IgD-negative memory B cell (primary cell): Measurements from ENCODE around the gene MUC20. TPM values are rescaled to one million over a fixed set of nuclear protein-coding genes. Genes with fewer than 3 reads are reported as not detected.
A peak's percentile ranks its signal among the peaks of the same experiment; 100 is the strongest.
"Not testable (repeated sequence)": the region's sequence is repeated elsewhere in the genome, so short reads cannot be mapped to it uniquely, and the experiment has no call there.

ENCODE experiments used
- H3K27ac Mint-ChIP-seq, 3 donors: one replicate each; pipeline ENCODE4 v1.8.0; 2020 to 2022; ENCODE audit warnings: mild to moderate bottlenecking in 3 of 3, mixed read lengths in 3 of 3, moderate library complexity in 1 of 3
- H3K27me3 Mint-ChIP-seq: one replicate; pipeline ENCODE4 v1.8.0; 2021; ENCODE audit warnings: mixed read lengths
- H3K36me3 Mint-ChIP-seq: one replicate; pipeline ENCODE4 v1.8.0; 2020; ENCODE audit warnings: mild to moderate bottlenecking, mixed read lengths
- H3K4me1 Mint-ChIP-seq, 3 donors: one replicate each; pipeline ENCODE4 v1.8.0; 2020 to 2022; ENCODE audit warnings: mixed read lengths in 3 of 3, mild to moderate bottlenecking in 1 of 3
- H3K4me3 Mint-ChIP-seq, 4 donors: one replicate each; pipeline ENCODE4 v1.8.0; 2020 to 2022; ENCODE audit warnings: mild to moderate bottlenecking in 4 of 4, mixed read lengths in 4 of 4, moderate library complexity in 3 of 4
- H3K9me3 Mint-ChIP-seq, 3 donors: one replicate each; pipeline ENCODE4 v1.8.0; 2020 to 2021; ENCODE audit warnings: mixed read lengths in 3 of 3, mild to moderate bottlenecking in 1 of 3
- polyA plus RNA-seq: library from polyadenylated mRNA; unstranded; fragments of 300-500 nt; fragmentation: Illumina TruSeq; gene quantifications from one replicate; pipeline ENCODE4 v1.2.3, GENCODE V29; 2021

The MUC20 gene
- polyA plus RNA-seq, 1 donor from 2014 or later: 0.39 TPM

GRCh38 chr3:195771646-195772300, 51.0 kb downstream of the MUC20 start:
- H3K9me3 Mint-ChIP-seq: peaks cover 0 to 1% (median 0%) of the 10 kb centered on the region in 3 donors
- no peak overlapping the region for H3K27ac Mint-ChIP-seq
- H3K27me3 Mint-ChIP-seq: no peaks in the 10 kb centered on the region
- H3K36me3 Mint-ChIP-seq: no peaks in the 10 kb centered on the region
- peaks cover 0 to 1% (median 0%) of the 10 kb centered on the region in 3 donors for H3K4me1 Mint-ChIP-seq
- H3K4me3 Mint-ChIP-seq: no peak overlapping the region

- H3K27ac Mint-ChIP-seq: no peak overlapping the region
- H3K36me3 Mint-ChIP-seq: no peaks in the 10 kb centered on the region
- H3K4me3 Mint-ChIP-seq: no peak overlapping the region
- H3K27me3 Mint-ChIP-seq: no peaks in the 10 kb centered on the region
- H3K4me1 Mint-ChIP-seq: peaks cover 0 to 1% (median 0%) of the 10 kb centered on the region in 3 donors
- H3K9me3 Mint-ChIP-seq: no peaks in the 10 kb centered on the region
These were observed 53.3 kb downstream of the MUC20 start for GRCh38 chr3:195773956-195774537.

DNA sequence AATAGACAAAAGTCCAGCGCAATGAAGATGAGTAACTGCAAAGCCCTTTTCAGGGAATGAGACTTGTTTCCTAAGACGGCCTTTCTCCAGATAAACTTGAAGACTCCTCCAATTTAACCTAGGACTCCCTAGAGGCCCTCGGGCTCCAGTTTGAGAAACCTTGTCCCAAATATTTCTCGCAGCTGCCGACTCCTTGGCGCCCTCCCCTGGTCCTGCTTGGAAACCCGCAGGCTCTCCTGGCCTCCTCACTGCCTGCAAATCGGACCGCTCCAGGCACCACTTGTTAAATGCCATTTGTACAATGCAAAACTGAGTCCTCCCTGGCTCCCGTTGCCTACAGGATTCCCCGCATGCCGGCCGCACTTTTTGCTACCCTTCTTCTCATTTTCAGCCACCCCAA, 54.1 kb downstream of the MUC20 start:
- H3K4me3 Mint-ChIP-seq: no peak overlapping the region
- no peak overlapping the region for H3K27ac Mint-ChIP-seq

GRCh38 chr3:195777975-195778374, 57.2 kb downstream of the MUC20 start:
- H3K4me3 Mint-ChIP-seq: no peak overlapping the region
- no peaks in the 10 kb centered on the region for H3K27me3 Mint-ChIP-seq
- peaks cover 0 to 7% (median 0%) of the 10 kb centered on the region in 3 donors for H3K9me3 Mint-ChIP-seq
- H3K4me1 Mint-ChIP-seq: peaks cover 0 to 5% (median 4%) of the 10 kb centered on the region in 3 donors
- no peak overlapping the region for H3K27ac Mint-ChIP-seq
- no peaks in the 10 kb centered on the region for H3K36me3 Mint-ChIP-seq

More for the DNA sequence above, 54.1 kb downstream of the MUC20 start:
- Mint-ChIP-seq H3K9me3 (no peaks in the 10 kb centered on the region), H3K27me3 (no peaks in the 10 kb centered on the region), H3K36me3 (no peaks in the 10 kb centered on the region), H3K4me1 (peaks cover 0 to 1% (median 0%) of the 10 kb centered on the region in 3 donors)

DNA sequence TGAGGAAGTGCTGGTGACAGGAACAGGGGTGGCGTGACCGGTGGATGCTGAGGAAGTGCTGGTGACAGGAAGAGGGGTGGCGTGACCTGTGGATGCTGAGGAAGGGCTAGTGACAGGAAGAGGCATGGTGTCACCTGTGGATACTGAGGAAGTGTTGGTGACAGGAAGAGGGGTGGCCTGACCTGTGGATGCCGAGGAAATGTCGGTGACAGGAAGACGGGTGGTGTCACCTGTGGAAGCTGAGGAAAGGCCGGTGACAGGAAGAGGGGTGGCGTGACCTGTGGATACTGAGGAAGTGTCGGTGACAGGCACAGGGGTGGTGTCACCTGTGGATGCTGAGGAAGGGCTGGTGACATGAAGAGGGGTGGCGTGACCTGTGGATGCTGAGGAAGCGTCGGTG, 60.5 kb downstream of the MUC20 start:
- H3K27me3 Mint-ChIP-seq, H3K36me3 Mint-ChIP-seq: not testable (repeated sequence)
- peak overlapping the region in 1 of 4 donors; percentile 69 for H3K4me3 Mint-ChIP-seq
- peaks cover 0 to 20% (median 9%) of the 10 kb centered on the region in 3 donors for H3K9me3 Mint-ChIP-seq
- H3K27ac Mint-ChIP-seq: peak overlapping the region in 1 of 3 donors; percentile 95
- peaks cover 0 to 21% (median 11%) of the 10 kb centered on the region in 3 donors for H3K4me1 Mint-ChIP-seq

Other genes with a start within 250 kb of the MUC20 start
- gene PPP1R2, start 177.7 kb upstream of the MUC20 start, polyA plus RNA-seq: 159 TPM
- not detected for gene APOD, start 137.0 kb upstream of the MUC20 start, polyA plus RNA-seq
- 0.01 TPM for gene MUC4, start 91.0 kb downstream of the MUC20 start, polyA plus RNA-seq
- 6.1 TPM for gene TNK2, start 187.6 kb downstream of the MUC20 start, polyA plus RNA-seq